Measurements from ENCODE around the gene HDAC4. TPM values are rescaled to one million over a fixed set of nuclear protein-coding genes. Genes with fewer than 3 reads are reported as not detected.

Gene HDAC4
- total RNA-seq, 6 experiments from 2014 or later, result 7.4 to 13.0 (median 9.5) TPM

- no peaks in the 10 kb centered on the region for H3K36me3 Mint-ChIP-seq (ENCODE audit: low read depth)
- no peak for DNase-seq
- no peaks in the 10 kb centered on the region for H3K9me3 Mint-ChIP-seq
- no peak overlapping the region for H3K4me3 Mint-ChIP-seq
- no peak for TF ChIP-seq CTCF (IDR thresholded peaks at IDR 0.05)
- H3K27me3 Mint-ChIP-seq (ENCODE audit: insufficient read depth), result peaks cover 33% of the 10 kb centered on the region
- H3K27ac Mint-ChIP-seq, result no peak overlapping the region
- H3K4me1 Mint-ChIP-seq (ENCODE audit: low read depth), result no peaks in the 10 kb centered on the region
Observed at GRCh38 chr2:239042551-239043320, 358.1 kb downstream of the HDAC4 start.

DNA sequence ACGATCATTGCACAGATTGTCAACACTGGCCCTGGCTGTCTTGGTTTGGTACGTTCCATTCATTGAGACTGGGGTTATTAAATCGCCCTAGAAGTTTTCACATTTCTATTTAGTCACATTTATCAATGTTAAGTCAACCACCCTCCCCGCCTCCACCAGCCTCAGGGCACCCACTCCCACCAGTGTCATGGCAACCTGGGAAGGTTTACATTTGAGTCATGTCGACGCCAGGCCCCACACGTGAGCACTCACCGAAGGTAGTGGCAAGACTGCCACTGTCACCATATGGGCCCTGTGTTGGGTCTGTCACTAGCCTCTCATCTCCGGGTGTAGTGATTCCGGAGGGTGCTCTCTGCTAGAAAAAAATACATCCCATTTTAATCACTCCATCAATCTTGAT, 358.8 kb downstream of the HDAC4 start:
- Mint-ChIP-seq H3K27ac (no peak overlapping the region), H3K4me1 (ENCODE audit: low read depth) (no peaks in the 10 kb centered on the region), H3K27me3 (ENCODE audit: insufficient read depth) (peaks cover 37% of the 10 kb centered on the region), H3K9me3 (no peaks in the 10 kb centered on the region), H3K4me3 (no peak overlapping the region), H3K36me3 (ENCODE audit: low read depth) (no peaks in the 10 kb centered on the region)
- DNase-seq, result no peak
- no peak for TF ChIP-seq CTCF (IDR thresholded peaks at IDR 0.05)

DNA sequence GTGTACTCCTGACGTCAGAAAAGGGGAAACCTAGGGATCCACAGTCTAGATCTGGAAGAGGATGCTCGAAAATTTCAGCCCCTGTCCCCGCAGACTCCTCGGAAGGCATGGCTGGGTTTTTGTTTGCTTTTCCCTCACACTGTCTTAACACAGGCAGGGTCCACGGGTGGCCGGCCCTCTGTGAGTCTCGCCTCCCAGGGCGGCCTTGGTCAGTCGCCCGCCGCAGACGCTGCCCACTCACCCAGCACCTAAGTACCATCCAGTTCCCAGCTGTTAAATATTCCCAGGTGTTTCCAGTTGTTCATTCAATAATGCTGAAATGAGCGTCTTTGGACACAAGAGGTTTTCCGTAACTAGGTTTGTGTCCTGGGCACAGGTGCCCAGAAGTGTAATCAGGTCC, 359.8 kb downstream of the HDAC4 start:
- Mint-ChIP-seq H3K27me3 (ENCODE audit: insufficient read depth) (peaks cover 37% of the 10 kb centered on the region), H3K36me3 (ENCODE audit: low read depth) (no peaks in the 10 kb centered on the region), H3K4me3 (no peak overlapping the region), H3K9me3 (no peaks in the 10 kb centered on the region), H3K4me1 (ENCODE audit: low read depth) (no peaks in the 10 kb centered on the region), H3K27ac (no peak overlapping the region)
- no peak for DNase-seq
- TF ChIP-seq CTCF (IDR thresholded peaks at IDR 0.05), result no peak

GRCh38 chr2:239040152-239040761, 360.6 kb downstream of the HDAC4 start:
- Mint-ChIP-seq H3K4me3 (no peak overlapping the region), H3K27ac (no peak overlapping the region), H3K9me3 (no peaks in the 10 kb centered on the region), H3K36me3 (ENCODE audit: low read depth) (no peaks in the 10 kb centered on the region), H3K4me1 (ENCODE audit: low read depth) (no peaks in the 10 kb centered on the region), H3K27me3 (ENCODE audit: insufficient read depth) (peaks cover 37% of the 10 kb centered on the region)
- no peak for TF ChIP-seq CTCF (IDR thresholded peaks at IDR 0.05)
- no peak for DNase-seq

GRCh38 chr2:239039479-239039861, 361.4 kb downstream of the HDAC4 start:
- H3K9me3 Mint-ChIP-seq, result no peaks in the 10 kb centered on the region
- H3K27ac Mint-ChIP-seq, result no peak overlapping the region
- no peak overlapping the region for H3K4me3 Mint-ChIP-seq
- H3K36me3 Mint-ChIP-seq (ENCODE audit: low read depth), result no peaks in the 10 kb centered on the region
- H3K4me1 Mint-ChIP-seq (ENCODE audit: low read depth), result no peaks in the 10 kb centered on the region; the same call in 1 of the 2 replicates
- no peak for DNase-seq
- peaks cover 38% of the 10 kb centered on the region for H3K27me3 Mint-ChIP-seq (ENCODE audit: insufficient read depth)
- no peak for TF ChIP-seq CTCF (IDR thresholded peaks at IDR 0.05)
